GM18508 (cell line): Measurements from ENCODE around the gene ZNF385B.

Experiments
- ATAC-seq: cut with Tn5 transposase; IDR thresholded peaks from one replicate; pipeline ENCODE4 v1.9.1; 2021; ENCODE audit warnings: moderate number of reproducible peaks; ENCODE audit not compliant: insufficient read depth, unreplicated experiment

Gene ZNF385B

GRCh38 chr2:179604598-179604997 lies 256.8 kb downstream of the ZNF385B start:
- ATAC-seq: no peak

GRCh38 chr2:179602452-179602851 lies 259.0 kb downstream of the ZNF385B start:
- ATAC-seq: no peak

DNA sequence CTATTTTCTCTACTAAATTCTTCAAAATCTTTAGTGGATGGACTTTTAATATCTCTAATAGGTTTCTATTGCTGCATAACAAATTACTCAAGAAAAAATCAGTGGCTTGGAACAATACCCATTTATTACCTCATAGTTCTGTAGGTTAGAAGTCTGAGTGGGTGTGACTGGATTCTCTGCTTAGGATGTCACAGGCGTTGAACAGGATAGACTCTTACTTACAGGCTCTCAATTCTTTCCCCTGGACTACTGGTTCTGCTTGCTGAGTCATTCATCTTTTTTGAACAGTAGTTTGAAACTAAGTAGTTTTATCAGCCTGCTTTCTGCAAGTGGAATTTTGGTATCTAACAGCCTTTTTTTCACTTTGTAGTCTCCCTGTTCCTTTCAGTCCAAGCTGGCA lies 265.4 kb downstream of the ZNF385B start:
- no peak for ATAC-seq

GRCh38 chr2:179595284-179595683 lies 266.1 kb downstream of the ZNF385B start:
- no peak for ATAC-seq

GRCh38 chr2:179594268-179595112 lies 266.9 kb downstream of the ZNF385B start:
- ATAC-seq: no peak

DNA sequence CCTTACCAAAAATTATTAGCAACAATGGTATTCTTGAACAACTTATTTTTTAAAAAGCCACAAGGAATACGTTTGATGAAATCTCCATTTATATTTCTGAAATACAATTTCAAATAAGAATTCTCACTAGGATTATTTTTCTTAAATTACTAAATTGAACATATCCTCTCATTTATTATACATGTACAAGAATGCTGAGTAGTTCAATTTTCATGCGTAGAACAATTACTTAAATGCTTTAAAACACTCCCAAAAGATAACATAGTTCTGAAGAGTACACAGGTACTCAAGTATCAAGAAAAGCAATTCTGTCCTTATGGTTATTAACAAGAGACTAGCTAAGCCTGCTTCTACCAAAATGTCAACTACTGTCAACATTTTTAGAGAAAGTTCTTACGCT lies 268.1 kb downstream of the ZNF385B start:
- ATAC-seq: no peak

DNA sequence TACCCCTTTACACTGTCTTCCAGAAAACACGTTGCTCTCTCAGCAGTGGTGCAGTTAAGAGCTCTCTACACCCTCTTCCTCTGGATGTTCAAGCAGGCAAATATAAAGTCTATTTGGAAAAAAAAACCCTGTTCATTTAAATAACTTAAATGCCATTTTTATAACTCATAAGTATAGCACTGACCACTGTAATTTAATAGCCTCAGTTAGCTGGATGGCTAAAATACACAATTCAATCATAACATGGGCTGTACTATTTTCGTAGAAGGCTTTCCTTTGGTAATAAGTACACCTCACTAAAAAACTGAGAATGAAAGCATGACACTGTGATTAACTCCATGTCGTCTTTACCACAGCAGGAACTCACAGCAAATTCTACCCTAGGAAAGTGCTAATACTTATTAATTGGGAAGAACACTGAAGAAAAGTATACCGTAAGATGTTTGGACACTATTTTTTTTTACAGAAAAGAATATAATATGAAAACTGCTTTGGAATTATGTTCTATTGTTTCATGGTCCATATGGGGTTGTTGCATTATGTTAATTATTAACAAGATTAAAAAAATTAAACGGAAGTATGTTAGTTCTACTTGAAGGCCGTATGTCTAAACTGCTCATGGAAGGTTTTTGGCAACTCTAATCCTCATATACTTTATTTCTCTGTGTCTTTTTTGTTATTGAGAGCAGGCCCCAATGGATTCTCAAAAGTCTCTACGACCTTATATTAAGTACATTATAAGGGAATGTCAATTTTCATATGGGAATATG lies 269.1 kb downstream of the ZNF385B start:
- ATAC-seq: no peak

DNA sequence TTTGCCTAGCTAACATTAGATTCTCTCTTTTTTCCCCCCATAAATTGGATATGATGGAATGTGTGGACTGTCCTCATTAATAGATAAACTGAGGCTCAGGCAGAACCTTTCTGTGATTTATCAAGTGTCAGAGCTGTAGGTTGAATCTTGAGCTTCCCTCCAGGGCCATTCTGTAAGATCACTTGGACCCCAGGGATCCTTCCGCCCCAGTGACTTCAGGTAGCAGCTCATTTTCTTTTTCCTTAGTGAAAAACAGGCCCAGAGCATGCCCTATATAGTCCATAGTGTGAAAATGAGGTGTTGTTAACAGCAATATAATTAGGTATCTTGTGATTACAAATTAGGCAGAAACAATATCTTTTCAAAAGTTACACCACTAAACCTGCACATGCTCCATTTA lies 269.7 kb downstream of the ZNF385B start:
- no peak for ATAC-seq

DNA sequence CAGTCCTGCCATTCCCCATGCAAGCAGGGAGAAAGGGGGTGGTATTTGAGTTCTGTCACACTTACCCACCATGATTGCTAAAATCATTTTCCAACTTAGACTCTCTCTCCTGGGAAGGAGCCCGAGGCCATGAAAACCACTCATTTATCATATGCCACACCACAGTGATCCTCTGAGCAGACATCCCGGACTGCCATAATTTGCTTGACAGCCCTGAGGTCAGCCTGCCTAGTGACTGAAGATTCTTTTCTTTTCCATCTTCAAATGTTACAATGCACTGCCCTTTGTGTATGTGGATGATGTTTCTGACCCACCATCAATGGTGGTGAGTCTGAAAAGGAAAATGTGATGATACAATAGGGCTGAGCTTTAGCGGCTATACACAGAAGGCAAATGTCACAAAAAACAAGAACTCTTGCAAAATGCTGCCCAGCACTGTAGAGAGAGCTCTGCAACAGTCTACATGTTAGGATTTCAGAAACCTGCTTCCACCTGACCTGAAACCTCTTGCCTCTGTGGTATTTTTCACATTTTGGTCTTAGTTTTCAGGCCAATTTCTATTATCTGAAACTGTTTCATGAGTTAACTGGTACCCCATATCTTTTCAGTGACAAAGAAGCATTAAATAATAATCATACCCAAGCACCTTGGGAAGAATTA lies 272.8 kb downstream of the ZNF385B start:
- no peak for ATAC-seq

- no peak for ATAC-seq
Measured at GRCh38 chr2:179584760-179585159, 276.7 kb downstream of the ZNF385B start.

- ATAC-seq: no peak
Measured at GRCh38 chr2:179581605-179582004, 279.8 kb downstream of the ZNF385B start.

DNA sequence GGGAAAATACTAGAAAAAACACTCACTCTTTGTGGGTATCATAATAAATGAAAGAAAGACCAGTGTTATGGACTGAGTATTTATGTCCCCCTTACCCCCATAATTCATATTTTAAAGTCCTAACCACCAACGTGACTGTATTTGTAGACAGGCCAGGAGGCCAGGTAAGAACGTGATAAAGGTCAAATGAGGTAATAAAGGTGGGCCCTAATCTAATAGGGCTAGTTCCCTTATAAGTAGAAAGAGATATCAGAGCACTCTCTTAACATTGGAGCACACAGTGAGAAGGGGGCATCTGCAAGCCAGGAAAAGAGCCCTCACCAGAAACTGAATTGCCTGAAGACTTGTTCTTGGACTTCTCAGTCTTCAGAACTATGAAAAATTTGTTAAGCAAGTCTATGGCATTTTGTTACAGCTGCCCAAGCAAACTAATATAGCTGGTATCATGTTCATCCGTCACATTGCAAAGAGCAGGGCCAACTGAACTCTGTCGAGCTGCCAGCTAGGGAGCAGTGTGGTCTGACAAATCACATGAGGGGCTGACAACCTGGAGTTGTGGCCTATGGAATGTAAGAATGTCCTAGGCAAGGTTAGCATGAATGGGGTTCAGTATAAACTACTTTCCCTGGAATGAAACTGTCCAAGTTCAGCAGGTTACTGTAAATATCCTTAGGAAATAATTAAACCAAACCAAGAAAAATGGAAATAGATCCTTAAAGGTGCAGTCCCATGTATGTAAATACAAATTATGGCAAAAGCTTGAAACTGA lies 280.9 kb downstream of the ZNF385B start:
- ATAC-seq: no peak

DNA sequence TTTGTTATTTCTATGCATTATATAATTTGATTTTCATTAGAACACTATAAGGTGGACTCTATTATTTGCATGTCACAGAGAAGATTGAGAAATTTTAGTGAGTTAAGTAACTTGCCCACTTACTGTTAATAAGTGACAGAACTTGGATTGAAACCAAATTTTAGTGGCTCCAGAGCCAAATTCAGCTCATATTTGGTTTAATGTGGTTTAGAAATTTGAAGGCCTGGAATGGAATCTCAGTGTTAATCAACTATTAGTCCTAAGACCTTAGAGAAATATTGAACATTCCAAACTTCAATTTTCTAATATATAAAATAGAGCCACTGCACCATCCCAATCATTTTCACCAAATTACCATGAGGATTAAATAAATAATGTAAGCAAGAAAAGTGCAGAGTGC lies 281.6 kb downstream of the ZNF385B start:
- no peak for ATAC-seq

- no peak for ATAC-seq
Measured at GRCh38 chr2:179578171-179578916, 283.1 kb downstream of the ZNF385B start.

DNA sequence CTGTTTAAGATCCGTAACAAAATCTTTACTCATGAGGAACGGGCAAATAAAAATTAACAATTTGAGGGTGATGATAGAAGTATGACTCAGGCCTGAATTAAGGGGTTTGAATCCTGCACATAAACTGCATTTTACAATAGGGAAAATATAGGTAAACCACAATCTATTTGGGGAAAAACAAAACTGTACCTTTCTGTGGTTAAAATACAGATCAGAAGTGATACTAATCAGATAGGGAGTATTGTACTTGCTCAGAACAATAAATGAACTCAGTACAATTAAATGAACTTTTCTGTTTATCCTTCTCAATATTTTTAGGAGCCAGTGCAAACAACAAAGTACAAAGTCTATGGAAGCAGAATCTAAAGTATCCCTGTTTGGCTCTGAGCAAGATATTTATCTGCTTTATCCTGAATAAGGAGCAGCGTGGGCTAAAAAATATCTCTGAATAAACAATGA lies 287.3 kb downstream of the ZNF385B start:
- ATAC-seq: no peak

DNA sequence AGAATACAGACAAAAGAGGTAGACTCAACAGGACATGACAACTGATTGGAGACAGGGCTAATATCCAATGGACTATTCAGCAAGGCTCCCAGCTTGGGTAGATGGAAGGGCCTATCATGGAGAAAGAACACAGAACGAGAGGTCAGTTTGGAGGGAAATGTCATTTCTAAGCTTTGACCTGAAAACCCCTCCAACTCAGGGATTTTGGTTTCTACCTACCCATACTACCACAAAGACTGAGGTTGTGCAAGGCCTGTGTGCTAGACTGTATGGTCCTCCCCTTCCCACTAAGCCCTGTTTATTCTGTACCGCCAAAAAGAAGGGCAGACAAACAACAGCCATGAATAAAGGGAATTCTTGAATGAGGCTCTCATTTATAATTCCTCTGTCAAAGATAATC lies 288.9 kb downstream of the ZNF385B start:
- no peak for ATAC-seq

DNA sequence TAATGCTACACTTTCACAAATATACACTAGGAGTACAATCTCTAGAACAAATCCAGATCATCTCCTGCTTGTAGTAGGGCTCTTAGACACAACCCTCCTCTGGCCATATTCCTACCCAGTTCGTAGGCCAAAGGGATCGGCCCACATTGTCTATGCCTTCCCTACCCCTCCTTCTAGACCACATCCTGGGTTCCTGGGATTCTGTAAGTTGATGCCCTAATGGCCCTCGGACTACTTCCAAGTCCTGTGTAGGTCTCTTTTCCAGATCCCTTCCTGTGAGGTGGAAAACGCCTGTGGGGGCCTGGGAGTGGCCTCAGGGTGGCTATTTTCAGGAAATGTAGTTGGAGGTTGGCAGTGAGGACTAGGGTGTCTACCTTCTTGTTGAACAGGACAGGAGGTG lies 289.7 kb downstream of the ZNF385B start:
- no peak for ATAC-seq

DNA sequence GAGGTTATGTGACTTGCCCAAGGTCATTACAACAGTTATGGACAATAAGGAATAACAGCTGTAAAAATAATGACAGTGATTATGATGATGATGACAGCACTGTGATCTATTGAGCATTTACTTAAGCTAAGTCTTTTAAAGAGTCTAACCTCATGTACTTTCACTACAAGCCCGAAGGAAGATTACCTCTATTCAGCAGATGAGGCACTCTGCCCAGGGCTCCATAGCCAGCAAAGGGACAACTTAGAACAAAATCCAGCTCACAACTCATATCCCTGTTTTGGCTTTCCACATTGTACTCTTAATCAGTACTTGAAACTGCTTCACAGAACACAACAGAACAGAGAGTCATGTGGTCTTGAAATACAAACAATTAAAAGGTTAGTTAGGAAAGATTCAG lies 290.2 kb downstream of the ZNF385B start:
- ATAC-seq: no peak

DNA sequence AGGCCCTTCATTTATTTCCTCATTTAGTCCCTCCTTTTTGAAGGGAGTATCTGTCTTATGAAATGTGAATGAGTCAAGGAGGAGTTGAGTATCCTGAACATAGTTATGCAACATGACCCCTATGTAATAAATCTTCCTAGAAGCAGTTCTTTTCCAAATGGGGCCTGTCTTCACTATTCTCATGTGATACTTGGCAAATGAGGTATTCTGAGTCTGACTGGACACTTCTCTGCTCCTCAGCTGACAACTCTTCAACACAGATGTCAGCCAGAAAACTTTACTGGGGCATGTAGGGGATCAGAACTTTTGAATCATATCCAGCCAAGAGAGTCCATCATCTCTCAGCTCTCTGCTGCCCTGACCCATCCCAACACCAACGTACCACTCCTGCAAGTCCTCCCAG lies 291.6 kb downstream of the ZNF385B start:
- no peak for ATAC-seq

GRCh38 chr2:179565807-179566206 lies 295.6 kb downstream of the ZNF385B start:
- ATAC-seq: no peak
